SJCRH30 (cell line): ENCODE data around the gene NEIL3. TPM values are rescaled to one million over a fixed set of nuclear protein-coding genes. Genes with fewer than 3 reads are reported as not detected.

Experiments
- DNase-seq, 2 experiments: peaks; one replicate each; pipeline ENCODE4 v3.0.0-alpha.2; 2015 to 2020
- H3K27ac ChIP-seq: fragments of 250-450 bp; sonication (Bioruptor Pico); 2 replicates; pipeline ENCODE4 v1.5.1; 2020; ENCODE audit warnings: mild to moderate bottlenecking, moderate library complexity
- H3K27me3 ChIP-seq: fragments of 250-450 bp; sonication (Bioruptor Pico); 2 replicates; pipeline ENCODE4 v1.5.1; 2020; ENCODE audit warnings: mild to moderate bottlenecking, moderate library complexity
- H3K36me3 ChIP-seq: fragments of 250-450 bp; sonication (Bioruptor Pico); 2 replicates; pipeline ENCODE4 v1.5.1; 2020; ENCODE audit warnings: mild to moderate bottlenecking, moderate library complexity
- H3K4me1 ChIP-seq: fragments of 250-450 bp; sonication (Bioruptor Pico); 2 replicates; pipeline ENCODE4 v1.5.1; 2020; ENCODE audit warnings: mild to moderate bottlenecking, moderate library complexity
- H3K4me3 ChIP-seq: fragments of 250-450 bp; sonication (Bioruptor Pico); 2 replicates; pipeline ENCODE4 v1.5.1; 2020; ENCODE audit warnings: mild to moderate bottlenecking, moderate library complexity
- H3K9me3 ChIP-seq: fragments of 250-450 bp; sonication (Bioruptor Pico); replicated peaks from 2 replicates; pipeline ENCODE4 v1.5.1; 2020; ENCODE audit warnings: mild to moderate bottlenecking, moderate library complexity
- total RNA-seq: library from RNA; depleted of rRNA; stranded (reverse); fragments of >200 nt; shearing (Covaris generic); gene quantifications from 2 replicates; pipeline ENCODE4 v1.2.3, GENCODE V29; 2014; rRNA removed

NEIL3 gene
- total RNA-seq, 1 experiment from 2014 or later, result 15.7 TPM

DNA sequence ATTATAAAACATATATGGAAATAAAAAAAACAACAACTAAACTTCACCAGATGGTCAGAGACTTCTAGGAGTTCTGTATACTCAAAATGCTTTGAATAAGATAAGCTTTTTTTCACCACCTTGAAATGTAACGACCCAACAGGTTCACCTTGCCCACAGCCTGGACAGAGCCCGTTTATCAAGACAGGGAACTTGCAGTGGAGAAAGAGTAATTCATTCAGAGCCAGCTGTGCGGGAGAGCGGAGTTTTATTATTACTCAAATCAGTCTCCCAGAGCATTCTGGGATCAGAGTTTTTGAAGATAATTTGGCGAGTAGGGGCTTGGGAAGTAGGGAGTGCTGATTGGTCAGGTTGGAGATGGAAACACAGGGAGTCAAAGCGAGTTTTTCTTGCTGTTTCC, 94.1 kb downstream of the NEIL3 start:
- H3K27me3 ChIP-seq, result no peaks in the 10 kb centered on the region
- H3K27ac ChIP-seq, result no peak overlapping the region
- DNase-seq, result no peak
- H3K36me3 ChIP-seq, result no peaks in the 10 kb centered on the region
- H3K9me3 ChIP-seq, result no peaks in the 10 kb centered on the region
- no peak overlapping the region for H3K4me3 ChIP-seq
- H3K4me1 ChIP-seq, result no peaks in the 10 kb centered on the region

GRCh38 chr4:177404342-177404741, 94.7 kb downstream of the NEIL3 start:
- no peak for DNase-seq
- Histone ChIP-seq H3K36me3 (no peaks in the 10 kb centered on the region), H3K27me3 (no peaks in the 10 kb centered on the region), H3K9me3 (no peaks in the 10 kb centered on the region), H3K4me3 (no peak overlapping the region), H3K27ac (no peak overlapping the region), H3K4me1 (no peaks in the 10 kb centered on the region)

GRCh38 chr4:177404986-177405385, 95.3 kb downstream of the NEIL3 start:
- Histone ChIP-seq H3K27me3 (no peaks in the 10 kb centered on the region), H3K4me3 (no peak overlapping the region), H3K27ac (no peak overlapping the region), H3K9me3 (no peaks in the 10 kb centered on the region), H3K4me1 (no peaks in the 10 kb centered on the region), H3K36me3 (no peaks in the 10 kb centered on the region)
- DNase-seq, result no peak

GRCh38 chr4:177405508-177405907, 95.8 kb downstream of the NEIL3 start:
- no peak overlapping the region for H3K27ac ChIP-seq
- DNase-seq, result no peak
- no peaks in the 10 kb centered on the region for H3K27me3 ChIP-seq
- H3K36me3 ChIP-seq, result no peaks in the 10 kb centered on the region
- H3K4me3 ChIP-seq, result no peak overlapping the region
- no peaks in the 10 kb centered on the region for H3K4me1 ChIP-seq
- no peaks in the 10 kb centered on the region for H3K9me3 ChIP-seq

- no peaks in the 10 kb centered on the region for H3K9me3 ChIP-seq
- no peak for DNase-seq
- no peaks in the 10 kb centered on the region for H3K4me1 ChIP-seq
- no peaks in the 10 kb centered on the region for H3K27me3 ChIP-seq
- no peaks in the 10 kb centered on the region for H3K36me3 ChIP-seq
- no peak overlapping the region for H3K4me3 ChIP-seq
- no peak overlapping the region for H3K27ac ChIP-seq
Measured at GRCh38 chr4:177408023-177408422, 98.3 kb downstream of the NEIL3 start.

DNA sequence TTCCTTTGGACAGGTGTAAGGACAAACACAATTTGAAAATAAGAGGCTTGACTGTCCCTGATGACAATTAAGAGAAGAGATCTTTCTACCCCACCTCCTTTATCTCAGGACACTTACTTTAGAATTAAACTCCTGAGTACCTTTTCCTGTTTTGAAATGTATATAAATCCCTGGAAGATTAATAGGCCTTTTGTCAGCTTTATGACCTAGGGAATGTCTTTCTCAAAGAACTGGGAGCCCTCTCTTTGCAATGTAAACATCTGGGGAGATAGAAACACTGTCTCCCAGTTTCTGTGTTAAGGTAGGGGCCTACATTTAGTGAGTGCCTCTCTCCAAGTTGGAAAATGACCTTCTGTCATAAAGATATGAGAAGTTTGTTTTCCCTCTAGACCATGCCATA, 100.9 kb downstream of the NEIL3 start:
- no peaks in the 10 kb centered on the region for H3K4me1 ChIP-seq
- no peaks in the 10 kb centered on the region for H3K9me3 ChIP-seq
- no peak overlapping the region for H3K27ac ChIP-seq
- DNase-seq, result no peak
- H3K36me3 ChIP-seq, result no peaks in the 10 kb centered on the region
- no peaks in the 10 kb centered on the region for H3K27me3 ChIP-seq
- no peak overlapping the region for H3K4me3 ChIP-seq

DNA sequence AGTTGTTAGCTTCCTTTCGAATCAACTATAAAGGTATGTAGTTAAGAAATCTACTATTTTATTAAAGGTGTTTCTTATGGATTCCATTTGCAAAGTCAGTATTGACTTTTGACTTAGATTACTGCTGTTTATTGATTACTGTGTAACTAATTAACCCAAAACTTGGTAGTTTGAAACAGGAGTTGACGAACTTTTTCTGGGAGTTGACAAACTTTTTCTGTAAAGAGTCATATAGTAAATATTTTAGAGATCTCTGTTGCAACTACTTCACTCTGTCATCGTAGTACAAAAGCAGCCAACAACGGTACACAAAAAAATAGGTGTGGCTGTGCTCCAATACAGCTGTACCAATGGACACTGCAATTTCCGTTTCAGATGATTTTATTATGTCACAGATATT, 102.3 kb downstream of the NEIL3 start:
- H3K4me3 ChIP-seq, result no peak overlapping the region
- H3K4me1 ChIP-seq, result no peaks in the 10 kb centered on the region
- no peaks in the 10 kb centered on the region for H3K9me3 ChIP-seq
- no peak for DNase-seq
- H3K36me3 ChIP-seq, result no peaks in the 10 kb centered on the region
- no peak overlapping the region for H3K27ac ChIP-seq
- H3K27me3 ChIP-seq, result no peaks in the 10 kb centered on the region

Other genes starting within 250 kb of the NEIL3 start
- gene AGA, start 132.6 kb downstream of the NEIL3 start, total RNA-seq, result 1.5 and 1.9 TPM in 2 replicates